GM20431 (cell line): ENCODE results near the gene FADS6.

Experiments used
- in situ Hi-C: fragments of 300-500 bp; cut with MseI, MboI; formaldehyde crosslinking; loops from one replicate; pipeline ENCODE4 v1.15.0; 2020; ENCODE audit warnings: low sequenced_read_pairs; ENCODE audit not compliant: unreplicated experiment

Gene FADS6

GRCh38 chr17:74858672-74859458 lies 34.6 kb downstream of the FADS6 start:
- in situ Hi-C loops, result no loop called here

DNA sequence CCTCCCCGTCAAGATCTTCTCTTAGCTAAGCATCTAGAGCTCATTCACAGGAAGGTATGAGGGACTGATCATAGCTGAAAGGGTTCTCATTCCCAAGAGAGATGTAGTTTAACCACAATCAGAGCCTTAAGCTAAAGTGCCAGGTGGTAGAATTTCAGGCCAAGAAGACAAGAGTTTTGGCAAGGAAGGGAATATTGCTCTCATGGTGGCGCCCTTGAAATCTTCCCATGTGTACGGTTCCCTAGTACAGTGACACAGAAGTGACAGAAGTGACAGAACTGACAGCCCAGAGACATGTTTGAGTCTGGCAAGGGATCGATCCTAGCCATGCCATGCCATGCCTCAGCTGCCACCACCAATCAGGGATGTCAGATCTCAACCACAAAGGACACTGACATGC lies 36.2 kb downstream of the FADS6 start:
- in situ Hi-C loops, result no loop called here

- in situ Hi-C loops, result no loop called here
These were observed 37.3 kb downstream of the FADS6 start for GRCh38 chr17:74856112-74856511.

- in situ Hi-C loops, result no loop called here
These were observed 38.1 kb downstream of the FADS6 start for GRCh38 chr17:74855323-74855722.

DNA sequence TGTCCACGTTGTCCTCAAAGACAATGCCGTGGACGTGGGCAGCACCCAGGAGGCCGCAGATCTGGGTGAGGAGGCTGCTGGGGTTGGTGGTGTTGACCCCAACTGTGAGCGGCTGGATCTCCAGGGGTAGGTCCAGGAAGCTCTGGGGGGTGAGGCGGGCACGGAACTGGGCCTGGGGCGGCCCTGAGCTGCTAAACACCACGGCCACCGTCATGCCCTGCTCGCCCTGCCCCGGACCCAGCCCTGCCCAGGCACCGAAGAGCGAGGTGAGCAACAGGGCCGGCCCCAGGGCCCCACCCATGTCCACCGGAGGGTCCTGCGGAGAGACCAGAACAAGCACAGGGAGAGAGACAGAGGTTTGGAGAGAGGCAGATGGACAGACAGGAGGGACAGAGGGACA lies 38.6 kb downstream of the FADS6 start:
- in situ Hi-C loops, result no loop called here

- in situ Hi-C loops, result no loop called here
These were observed 39.8 kb downstream of the FADS6 start for GRCh38 chr17:74853669-74854068.

DNA sequence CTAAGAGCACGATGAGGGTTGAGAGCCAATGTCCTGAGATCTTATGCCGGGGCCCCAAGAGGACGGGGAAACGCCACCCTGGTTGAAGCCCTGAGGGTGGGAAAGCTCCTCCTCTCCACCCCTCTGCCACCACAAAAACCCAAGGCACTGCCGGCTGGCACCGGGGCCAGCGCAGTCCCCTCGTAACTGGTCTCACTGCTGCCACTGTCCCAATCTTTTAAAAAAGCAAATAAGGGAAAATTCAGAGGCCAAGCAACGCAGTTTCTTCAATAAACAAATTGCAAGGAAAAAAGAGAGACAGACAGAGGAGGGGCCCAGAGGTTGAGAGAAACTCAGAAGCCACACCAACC lies 40.4 kb downstream of the FADS6 start:
- in situ Hi-C loops, result no loop called here

DNA sequence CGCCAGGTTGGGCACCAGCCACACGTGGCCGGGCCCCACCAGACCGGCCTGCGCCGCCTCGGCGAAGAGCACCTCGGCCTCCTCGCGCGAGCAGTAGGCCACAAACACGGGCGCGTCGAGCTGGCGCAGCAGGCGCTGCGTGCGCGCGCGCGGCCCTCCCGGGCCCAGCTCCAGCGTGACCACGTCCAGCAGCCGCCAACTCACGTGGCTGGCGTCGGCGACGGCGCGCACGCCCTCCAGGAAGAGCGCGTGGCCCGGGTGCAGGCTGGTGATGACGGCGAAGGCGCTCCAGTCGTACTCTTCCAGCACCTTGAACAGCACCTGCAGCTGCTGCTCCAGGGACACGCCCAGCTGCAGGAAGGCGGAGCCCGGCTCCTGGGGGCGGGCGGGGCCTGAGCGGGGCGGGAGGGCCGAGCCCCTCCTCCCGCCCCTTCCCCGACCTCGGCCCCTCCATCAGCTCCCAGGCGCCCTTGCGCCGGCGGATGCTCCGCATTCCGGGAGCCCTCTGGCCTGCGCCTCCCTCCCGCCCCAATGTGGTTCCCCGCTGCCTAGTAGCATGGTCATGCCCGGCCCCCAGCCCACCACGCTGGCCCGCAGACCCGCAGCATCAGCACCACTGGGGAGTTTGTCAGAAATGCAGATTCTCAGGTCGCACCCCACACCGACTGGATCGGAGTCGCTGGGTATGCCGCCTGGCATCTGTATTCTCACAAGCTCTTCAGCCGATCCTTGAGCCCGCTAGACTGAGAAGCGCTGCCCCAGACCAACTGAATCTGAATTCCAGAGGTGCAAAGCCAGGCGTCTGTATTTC lies 41.0 kb downstream of the FADS6 start:
- in situ Hi-C loops, result no loop called here

DNA sequence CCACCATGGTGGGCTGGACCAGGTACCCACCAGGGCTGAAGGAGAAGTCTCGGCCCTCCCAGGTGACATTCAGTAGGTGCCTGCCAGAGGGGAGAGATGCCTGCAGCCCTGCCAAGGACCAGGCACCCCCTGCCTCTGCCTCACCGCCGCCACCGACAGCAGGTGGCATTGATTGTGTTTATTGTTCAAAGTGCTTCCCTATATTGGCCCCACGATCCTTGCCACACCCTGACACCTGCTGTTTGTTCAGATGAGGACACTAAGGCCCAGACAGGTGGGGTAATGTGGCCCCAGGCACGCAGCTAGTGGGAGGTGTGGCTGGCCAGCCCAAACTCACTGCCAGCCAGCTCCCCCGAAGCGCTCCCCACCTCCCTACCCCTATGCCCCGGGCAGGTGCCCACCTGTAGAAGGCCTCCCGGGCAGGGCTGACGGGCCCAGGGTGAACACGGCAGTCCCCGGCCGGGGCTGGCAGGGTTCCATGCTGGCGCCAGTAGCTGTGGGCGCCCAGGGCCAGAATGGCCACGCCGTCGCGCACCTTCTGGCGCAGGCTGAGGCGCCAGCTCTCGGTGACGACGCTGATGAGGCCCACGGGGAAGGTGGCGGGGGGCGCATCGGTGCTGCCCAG lies 41.7 kb downstream of the FADS6 start:
- in situ Hi-C loops, result no loop called here

DNA sequence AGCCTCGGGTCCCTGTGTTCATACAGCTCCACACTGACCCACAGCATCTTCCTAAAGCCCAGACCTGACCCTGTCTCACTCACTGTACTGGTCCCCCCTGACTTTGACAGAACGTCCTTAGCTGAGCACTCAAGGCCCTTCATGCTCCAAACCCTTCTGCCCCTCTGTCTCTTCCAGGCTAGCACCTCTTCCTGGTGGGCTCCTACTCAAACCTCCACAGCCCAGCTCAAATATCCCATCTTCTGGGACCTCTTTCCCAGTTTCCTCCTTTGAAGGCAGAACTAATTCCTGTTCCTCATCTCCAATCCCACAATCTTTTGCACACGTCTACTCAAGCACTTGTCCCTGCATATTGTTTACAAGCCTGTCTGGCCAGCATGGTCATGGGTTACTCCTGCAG lies 42.5 kb downstream of the FADS6 start:
- in situ Hi-C loops, result no loop called here

DNA sequence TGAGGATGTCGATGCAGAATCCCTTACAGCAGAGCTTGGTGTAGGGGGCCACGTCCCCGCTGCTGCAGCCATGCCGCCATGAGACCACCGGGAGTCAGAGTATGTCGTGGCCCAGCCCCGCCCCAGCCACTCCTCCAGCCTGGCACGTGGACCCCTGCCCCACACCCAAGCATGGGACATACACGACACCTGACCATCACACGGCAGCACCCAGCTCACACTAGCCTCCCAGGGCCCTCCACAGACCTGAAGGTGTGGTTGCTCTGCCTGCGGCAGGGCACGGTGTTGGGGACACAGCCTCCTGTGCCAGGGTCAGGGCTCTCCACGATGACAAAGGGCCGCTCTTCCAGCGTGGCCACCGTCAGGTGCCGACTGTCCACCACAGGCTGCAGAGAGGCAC lies 43.1 kb downstream of the FADS6 start:
- in situ Hi-C loops, result no loop called here

- in situ Hi-C loops, result no loop called here
These were observed 44.6 kb downstream of the FADS6 start for GRCh38 chr17:74848656-74849399.

DNA sequence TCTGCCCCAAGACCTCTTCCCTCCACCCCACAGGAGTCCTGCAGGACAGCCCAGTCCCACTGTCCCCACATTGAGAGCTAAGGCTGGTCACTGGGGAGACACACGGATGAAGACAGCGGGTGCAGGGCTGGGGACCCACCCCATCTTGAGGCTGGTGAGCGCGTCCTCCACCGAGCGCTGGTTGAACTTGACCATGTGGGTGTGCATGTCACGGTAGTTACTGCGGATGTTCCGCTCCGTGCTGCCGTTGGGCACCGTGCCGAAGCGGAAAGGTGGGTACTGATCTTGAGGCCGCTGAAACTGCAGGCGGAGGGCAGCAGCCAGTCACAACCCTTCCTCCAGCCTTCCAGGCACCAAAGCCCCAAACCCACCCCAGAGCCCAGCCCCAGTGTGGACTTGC lies 46.8 kb downstream of the FADS6 start:
- in situ Hi-C loops, result no loop called here

DNA sequence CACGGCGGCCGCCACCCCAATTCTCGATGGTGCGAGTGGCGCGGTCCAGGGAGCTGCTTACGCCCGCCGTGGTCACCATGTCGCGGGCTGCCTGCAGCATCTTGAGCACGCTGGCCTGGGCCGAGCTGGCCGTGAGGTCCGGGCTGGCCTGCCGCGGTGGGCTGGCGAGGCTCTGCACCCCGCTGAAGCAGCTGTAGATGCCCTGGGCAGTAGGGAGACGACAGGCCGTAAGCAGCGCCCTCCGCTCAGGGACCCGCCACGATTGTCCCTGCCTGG lies 50.1 kb downstream of the FADS6 start:
- in situ Hi-C loops, result no loop called here

GRCh38 chr17:74842599-74843351 lies 50.7 kb downstream of the FADS6 start:
- in situ Hi-C loops, result no loop called here

- in situ Hi-C loops, result no loop called here
These were observed 51.3 kb downstream of the FADS6 start for GRCh38 chr17:74842146-74842598.

DNA sequence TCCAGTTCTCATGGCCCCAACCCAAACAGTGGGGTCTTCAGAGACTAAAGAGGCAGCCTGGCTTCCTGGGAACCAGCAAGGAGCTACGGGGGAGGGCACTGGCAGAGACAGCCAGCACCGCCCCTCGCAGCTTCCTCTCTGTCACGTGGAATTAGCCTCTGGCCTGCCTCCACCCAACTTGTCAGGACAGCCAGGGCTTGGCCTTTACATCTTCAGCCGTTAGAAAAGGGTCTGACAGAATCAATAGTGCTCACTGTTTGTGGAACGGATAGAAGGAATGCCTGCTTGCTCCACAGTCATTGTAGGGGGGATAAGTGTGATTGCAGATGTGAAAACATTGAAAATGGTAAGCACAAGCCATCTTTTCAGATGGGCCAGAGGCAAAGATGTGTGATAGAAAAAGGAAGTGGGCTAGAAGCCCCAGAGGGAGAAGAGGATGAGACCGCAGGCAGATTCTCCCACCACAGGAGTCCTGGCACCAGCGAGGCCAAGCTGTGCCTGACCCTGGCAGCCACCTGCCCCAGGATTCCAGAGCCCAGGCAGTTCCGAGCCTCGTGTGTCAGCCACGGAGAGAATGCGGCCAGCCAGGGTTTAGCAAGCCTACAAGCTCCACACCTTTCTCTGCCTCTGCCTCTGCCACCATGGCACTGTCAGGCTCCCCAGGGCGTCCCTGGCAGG lies 52.3 kb downstream of the FADS6 start:
- in situ Hi-C loops, result no loop called here

- in situ Hi-C loops, result no loop called here
These were observed 53.2 kb downstream of the FADS6 start for GRCh38 chr17:74839990-74840852.

DNA sequence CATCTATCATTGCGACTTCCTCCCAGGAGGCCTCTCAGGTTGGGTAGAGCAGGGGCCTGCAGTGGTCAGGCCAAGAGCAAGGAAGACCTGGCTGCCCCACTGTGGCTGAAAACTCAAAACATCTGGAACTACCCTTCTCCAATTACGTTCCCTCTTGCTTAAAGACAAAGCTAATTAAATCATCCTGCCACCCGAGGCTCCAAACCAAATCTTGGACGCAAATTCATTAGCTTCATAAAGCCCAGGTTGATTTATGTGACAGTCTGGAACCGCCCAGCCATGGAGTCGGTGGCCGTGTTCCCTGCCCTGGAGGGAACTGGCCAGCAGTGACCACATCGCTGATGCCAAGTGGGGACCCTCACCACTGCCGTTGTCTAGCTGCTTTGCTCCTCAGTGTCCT lies 55.2 kb downstream of the FADS6 start:
- in situ Hi-C loops, result no loop called here
